ENCODE measurements around the gene TEX2. TPM values are rescaled to one million over a fixed set of nuclear protein-coding genes. Genes with fewer than 3 reads are reported as not detected.
"Not testable (repeated sequence)": the region's sequence is repeated elsewhere in the genome, so short reads cannot be mapped to it uniquely, and the experiment has no call there.

TEX2 gene
- total and polyA plus RNA-seq, 7 donors, result 4.6 to 50.7 (median 39.3) TPM

DNA sequence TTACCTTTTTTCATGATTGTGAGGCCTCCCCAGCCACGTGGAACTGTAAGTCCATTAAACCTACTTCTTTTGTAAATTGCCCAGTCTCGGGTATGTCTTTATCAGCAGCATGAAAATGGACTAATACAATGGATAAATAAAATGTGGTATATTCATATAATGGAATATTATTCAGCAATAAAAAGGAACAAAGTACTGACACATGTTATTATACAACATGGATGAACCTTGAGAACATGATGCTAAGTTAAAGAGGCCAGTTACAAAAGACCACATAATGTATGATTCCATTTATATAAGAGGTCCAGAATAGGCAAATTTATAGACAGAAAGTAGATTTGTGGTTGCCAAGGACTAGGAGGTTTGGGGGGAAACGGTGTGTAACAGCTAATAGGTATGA, 138.5 kb downstream of the TEX2 start:
- 94 to 98% methylated on average over 3 of the region's 3 CpGs for WGBS, 2 donors
- peaks cover 0 to 27% (median 9%) of the 10 kb centered on the region in 4 donors for H3K4me1 ChIP-seq
- intact Hi-C loops (cut with DNase I), result loop anchor here (5.0 kb wide), 1 partner anchor 677 kb away; the partner anchor contains the start of gene CYB561
- H3K27me3 ChIP-seq, result no peaks in the 10 kb centered on the region
- no peaks in the 10 kb centered on the region for H3K36me3 ChIP-seq
- H3K4me3 ChIP-seq, result no peak overlapping the region
- no peaks in the 10 kb centered on the region for H3K9me3 ChIP-seq
- DNase-seq, result no peak
- no peak for TF ChIP-seq POLR2AphosphoS5 (IDR thresholded peaks at IDR 0.05)
- no peak for TF ChIP-seq EP300 (IDR thresholded peaks at IDR 0.05)
- TF ChIP-seq, protein P1, sequence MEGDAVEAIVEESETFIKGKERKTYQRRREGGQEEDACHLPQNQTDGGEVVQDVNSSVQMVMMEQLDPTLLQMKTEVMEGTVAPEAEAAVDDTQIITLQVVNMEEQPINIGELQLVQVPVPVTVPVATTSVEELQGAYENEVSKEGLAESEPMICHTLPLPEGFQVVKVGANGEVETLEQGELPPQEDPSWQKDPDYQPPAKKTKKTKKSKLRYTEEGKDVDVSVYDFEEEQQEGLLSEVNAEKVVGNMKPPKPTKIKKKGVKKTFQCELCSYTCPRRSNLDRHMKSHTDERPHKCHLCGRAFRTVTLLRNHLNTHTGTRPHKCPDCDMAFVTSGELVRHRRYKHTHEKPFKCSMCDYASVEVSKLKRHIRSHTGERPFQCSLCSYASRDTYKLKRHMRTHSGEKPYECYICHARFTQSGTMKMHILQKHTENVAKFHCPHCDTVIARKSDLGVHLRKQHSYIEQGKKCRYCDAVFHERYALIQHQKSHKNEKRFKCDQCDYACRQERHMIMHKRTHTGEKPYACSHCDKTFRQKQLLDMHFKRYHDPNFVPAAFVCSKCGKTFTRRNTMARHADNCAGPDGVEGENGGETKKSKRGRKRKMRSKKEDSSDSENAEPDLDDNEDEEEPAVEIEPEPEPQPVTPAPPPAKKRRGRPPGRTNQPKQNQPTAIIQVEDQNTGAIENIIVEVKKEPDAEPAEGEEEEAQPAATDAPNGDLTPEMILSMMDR (IDR thresholded peaks at IDR 0.05), result no peak
- TF ChIP-seq POLR2A (IDR thresholded peaks at IDR 0.05), result no peak
- no peak overlapping the region for H3K27ac ChIP-seq

DNA sequence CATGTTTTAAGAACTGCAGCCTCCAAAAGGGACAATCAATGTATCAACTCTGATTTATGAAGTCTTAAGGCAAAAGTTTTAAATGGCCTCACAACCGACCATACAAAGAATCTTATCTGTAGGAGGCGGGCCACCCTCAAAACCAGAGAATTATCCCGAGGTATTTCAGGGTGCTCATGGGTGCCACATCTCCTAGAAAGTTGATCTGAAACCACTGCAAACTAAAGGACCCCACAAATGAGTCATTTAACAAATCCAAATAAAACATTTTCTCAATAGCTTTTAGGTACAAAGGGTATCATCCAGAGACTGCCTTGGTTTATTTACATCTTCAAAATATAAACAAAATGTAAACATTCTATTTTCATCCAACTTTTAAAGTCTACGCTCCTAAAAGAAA, 139.9 kb downstream of the TEX2 start:
- 65 to 77% methylated on average over 4 of the region's 4 CpGs for WGBS, 2 donors
- H3K4me3 ChIP-seq, result no peak overlapping the region
- TF ChIP-seq EP300 (IDR thresholded peaks at IDR 0.05) (no peak), POLR2A (IDR thresholded peaks at IDR 0.05) (no peak)
- TF ChIP-seq, protein P1 (IDR thresholded peaks at IDR 0.05), result no peak
- no peaks in the 10 kb centered on the region for H3K9me3 ChIP-seq
- no peaks in the 10 kb centered on the region for H3K27me3 ChIP-seq
- peaks cover 2 to 26% (median 9%) of the 10 kb centered on the region in 4 donors for H3K4me1 ChIP-seq
- H3K36me3 ChIP-seq, result no peaks in the 10 kb centered on the region
- no peak for DNase-seq
- intact Hi-C loops (cut with DNase I), result no loop called here
- no peak overlapping the region for H3K27ac ChIP-seq

GRCh38 chr17:64120972-64121786, 141.9 kb downstream of the TEX2 start:
- H3K4me1 ChIP-seq, result peaks cover 2 to 24% (median 15%) of the 10 kb centered on the region in 4 donors
- H3K4me3 ChIP-seq; H3K27me3 ChIP-seq; H3K27ac ChIP-seq; H3K36me3 ChIP-seq; H3K9me3 ChIP-seq; intact Hi-C loops (cut with DNase I); DNase-seq: not testable (repeated sequence)
- WGBS, 2 donors, result 77 to 91% methylated on average over 13 of the region's 13 CpGs

DNA sequence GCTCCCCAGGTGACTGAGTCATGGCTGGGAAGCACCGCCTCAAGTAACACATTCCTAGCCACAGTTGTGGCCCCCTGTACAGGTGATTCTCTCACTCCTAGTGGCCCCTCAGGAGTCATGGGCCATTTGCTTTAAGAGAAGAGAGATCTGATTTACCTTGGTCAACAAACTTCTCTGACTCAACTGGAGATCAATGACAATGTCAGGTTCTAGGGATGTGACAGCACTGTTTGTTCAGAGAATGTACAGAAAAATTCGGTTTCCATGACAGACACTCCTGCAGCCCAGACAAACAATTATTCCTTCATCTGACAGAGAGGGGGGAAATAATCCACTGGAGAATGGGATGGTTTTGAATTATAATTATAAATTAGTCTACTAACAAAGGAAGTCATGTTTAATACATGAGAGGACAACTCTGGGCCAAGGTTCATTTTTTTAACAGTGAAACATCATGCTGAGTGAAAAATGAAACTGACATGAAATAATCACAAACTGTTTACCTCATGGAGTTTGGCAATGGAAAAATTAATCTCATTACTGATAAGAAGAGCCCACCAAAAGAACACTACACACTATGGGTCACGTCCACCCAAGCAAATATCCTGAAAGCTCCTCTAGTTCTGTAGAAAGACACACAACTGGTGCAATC, 142.8 kb downstream of the TEX2 start:
- Histone ChIP-seq H3K4me3 (no peak overlapping the region), H3K27ac (no peak overlapping the region), H3K36me3 (no peaks in the 10 kb centered on the region), H3K27me3 (no peaks in the 10 kb centered on the region), H3K4me1 (peaks cover 2 to 19% (median 15%) of the 10 kb centered on the region in 4 donors), H3K9me3 (no peaks in the 10 kb centered on the region)
- no peak for DNase-seq
- WGBS, 2 donors, result 82 to 84% methylated on average over 3 of the region's 3 CpGs
- intact Hi-C loops (cut with DNase I), result no loop called here
- TF ChIP-seq EP300 (IDR thresholded peaks at IDR 0.05) (no peak), POLR2A (IDR thresholded peaks at IDR 0.05) (no peak), POLR2AphosphoS5 (IDR thresholded peaks at IDR 0.05) (no peak)
- TF ChIP-seq, protein P1 (IDR thresholded peaks at IDR 0.05), result no peak

Measured in sigmoid colon (tissue), 7 donors.